SK-N-MC (cell line): ENCODE results near the gene QPCT.

Source experiments
- DNase-seq: peaks from one replicate; pipeline ENCODE4 v3.0.0-alpha.2; 2011; ENCODE audit warnings: low read depth, low spot score
- H3K27ac ChIP-seq: fragments of 200-600 bp; sonication (generic); 2 replicates; pipeline ENCODE4 v1.5.1; 2016; ENCODE audit warnings: mixed run types
- H3K36me3 ChIP-seq: fragments of 200-600 bp; sonication (generic); 2 replicates; pipeline ENCODE4 v1.6.1; 2017; ENCODE audit warnings: antibody characterized with exemption, low read length, mixed read lengths; ENCODE audit not compliant: insufficient read depth
- H3K4me3 ChIP-seq: fragments of 200-600 bp; sonication (generic); 2 replicates; pipeline ENCODE4 v1.5.1; 2016
- H3K9ac ChIP-seq: fragments of 200-600 bp; sonication (generic); 2 replicates; pipeline ENCODE4 v1.8.0; 2017; ENCODE audit warnings: mixed run types, mixed read lengths; ENCODE audit not compliant: insufficient read length
- H3K9me3 ChIP-seq: fragments of 200-600 bp; sonication (generic); 2 replicates; pipeline ENCODE4 v1.6.1; 2017; ENCODE audit warnings: low read depth, mild to moderate bottlenecking, antibody characterized with exemption, low read length, moderate library complexity, mixed read lengths
- EZH2 ChIP-seq: fragments of 200-600 bp; sonication (generic); IDR thresholded peaks from one replicate; pipeline ENCODE4 v1.6.1; 2017; ENCODE audit warnings: antibody characterized with exemption
- FOXP2 ChIP-seq: optimal IDR thresholded peaks from 2 replicates; pipeline ENCODE3; 2011; ENCODE audit warnings: mild to moderate bottlenecking, moderate library complexity; ENCODE audit not compliant: insufficient read depth; ENCODE audit errors: extremely low read length, control extremely low read depth
- POLR2AphosphoS5 ChIP-seq: IDR thresholded peaks from 2 replicates; pipeline ENCODE4 v1.6.1; 2012; ENCODE audit warnings: mild to moderate bottlenecking, low read depth, low read length, borderline replicate concordance

Gene QPCT

GRCh38 chr2:37361216-37361815 lies 16.9 kb downstream of the QPCT start:
- Histone ChIP-seq H3K9ac (no peak overlapping the region), H3K27ac (no peak overlapping the region), H3K9me3 (no peaks in the 10 kb centered on the region), H3K4me3 (no peak overlapping the region), H3K36me3 (no peaks in the 10 kb centered on the region)
- no peak for TF ChIP-seq FOXP2
- no peak for TF ChIP-seq EZH2
- TF ChIP-seq POLR2AphosphoS5, result no peak
- DNase-seq, result no peak

DNA sequence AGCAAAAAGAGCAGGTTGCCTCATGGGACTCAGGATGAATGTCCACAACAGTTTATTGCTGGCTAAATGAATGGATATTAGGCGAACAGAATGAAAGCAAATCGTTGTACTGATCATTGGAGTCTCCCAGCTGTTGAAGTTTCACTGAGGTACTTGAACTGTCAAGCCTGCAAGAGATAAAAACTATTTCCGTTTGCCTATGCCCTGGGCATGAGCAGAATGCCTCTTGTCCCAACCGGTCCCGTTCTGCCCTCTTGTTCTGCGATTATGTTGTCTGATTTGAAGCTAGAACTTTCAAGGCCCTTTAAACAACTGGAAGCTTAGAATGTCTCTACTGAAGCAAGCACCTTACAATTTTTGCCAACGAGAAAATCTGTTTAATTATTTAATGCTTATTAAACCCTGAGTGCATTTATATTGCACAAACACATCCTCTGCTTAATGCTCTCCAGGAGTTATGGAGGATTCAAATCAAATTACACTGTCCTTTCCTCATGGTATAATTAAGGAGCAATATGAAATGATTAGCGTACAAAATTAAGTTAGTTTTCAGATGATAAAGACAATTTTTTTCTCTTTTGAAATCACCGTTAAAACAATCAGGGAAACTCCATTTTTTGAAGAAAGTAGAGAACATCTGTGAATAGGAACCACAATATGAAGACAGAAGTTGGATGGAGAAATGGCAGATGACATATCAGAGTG lies 17.7 kb downstream of the QPCT start:
- no peak overlapping the region for H3K4me3 ChIP-seq
- no peaks in the 10 kb centered on the region for H3K9me3 ChIP-seq
- no peak overlapping the region for H3K9ac ChIP-seq
- no peaks in the 10 kb centered on the region for H3K36me3 ChIP-seq
- TF ChIP-seq FOXP2 (no peak), POLR2AphosphoS5 (no peak), EZH2 (no peak)
- no peak for DNase-seq
- H3K27ac ChIP-seq, result no peak overlapping the region

- Histone ChIP-seq H3K9ac (no peak overlapping the region), H3K4me3 (no peak overlapping the region), H3K27ac (no peak overlapping the region), H3K36me3 (no peaks in the 10 kb centered on the region), H3K9me3 (no peaks in the 10 kb centered on the region)
- no peak for DNase-seq
- no peak for TF ChIP-seq FOXP2
These were observed 19.9 kb downstream of the QPCT start for GRCh38 chr2:37364351-37364750.

DNA sequence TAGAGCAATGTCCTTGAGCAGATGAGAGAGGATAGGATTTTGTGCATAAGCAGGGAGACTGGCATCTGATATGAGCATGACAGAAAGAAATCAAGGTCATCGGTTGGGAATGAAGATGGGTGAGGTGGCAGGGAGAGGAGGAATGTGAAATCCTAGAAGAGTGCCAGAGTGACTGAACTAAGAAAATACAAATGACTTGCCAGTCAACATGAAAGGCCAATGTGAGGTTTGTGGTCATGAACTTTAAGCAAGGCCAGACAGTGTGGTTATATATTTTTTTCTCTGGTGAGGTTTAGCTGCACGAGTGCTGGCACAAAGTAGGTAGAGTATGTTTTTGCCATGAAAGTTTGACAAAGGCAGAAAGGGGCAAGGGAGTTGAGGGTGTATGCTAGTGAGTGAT lies 21.2 kb downstream of the QPCT start:
- Histone ChIP-seq H3K36me3 (no peaks in the 10 kb centered on the region), H3K9me3 (no peaks in the 10 kb centered on the region), H3K9ac (no peak overlapping the region), H3K4me3 (no peak overlapping the region), H3K27ac (no peak overlapping the region)
- DNase-seq, result no peak
- no peak for TF ChIP-seq EZH2
- TF ChIP-seq FOXP2, result no peak
- no peak for TF ChIP-seq POLR2AphosphoS5

- H3K4me3 ChIP-seq, result no peak overlapping the region
- no peaks in the 10 kb centered on the region for H3K36me3 ChIP-seq
- no peak for TF ChIP-seq POLR2AphosphoS5
- TF ChIP-seq FOXP2, result no peak
- TF ChIP-seq EZH2, result no peak
- H3K9ac ChIP-seq, result no peak overlapping the region
- no peak for DNase-seq
- H3K9me3 ChIP-seq, result no peaks in the 10 kb centered on the region
- no peak overlapping the region for H3K27ac ChIP-seq
These were observed 22.3 kb downstream of the QPCT start for GRCh38 chr2:37366773-37367172.

- Histone ChIP-seq H3K27ac (no peak overlapping the region), H3K4me3 (no peak overlapping the region), H3K36me3 (no peaks in the 10 kb centered on the region), H3K9me3 (no peaks in the 10 kb centered on the region), H3K9ac (no peak overlapping the region)
- no peak for TF ChIP-seq FOXP2
- no peak for DNase-seq
These were observed 22.9 kb downstream of the QPCT start for GRCh38 chr2:37367310-37367709.

DNA sequence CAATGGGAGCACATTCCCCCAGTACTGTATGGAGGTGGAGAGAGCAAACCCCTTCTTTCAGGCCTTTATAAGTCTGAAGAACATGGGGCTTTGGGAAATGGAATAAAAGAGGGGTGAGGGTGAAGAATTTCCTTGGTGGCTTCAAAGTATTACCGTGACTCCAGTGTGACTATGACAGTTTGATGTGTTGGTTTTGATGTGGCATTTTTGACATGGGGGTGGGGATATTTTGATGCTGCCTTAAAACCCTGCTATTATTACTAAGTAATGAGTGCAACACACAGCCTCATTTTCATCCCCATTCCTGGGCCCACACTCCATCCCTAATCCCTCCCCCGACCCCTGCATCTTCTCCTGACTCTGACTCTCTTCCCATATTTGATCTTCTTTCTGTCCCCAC lies 23.6 kb downstream of the QPCT start:
- Histone ChIP-seq H3K9me3 (no peaks in the 10 kb centered on the region), H3K9ac (no peak overlapping the region), H3K27ac (no peak overlapping the region), H3K36me3 (no peaks in the 10 kb centered on the region), H3K4me3 (no peak overlapping the region)
- no peak for DNase-seq
- TF ChIP-seq POLR2AphosphoS5 (no peak), EZH2 (no peak), FOXP2 (no peak)

DNA sequence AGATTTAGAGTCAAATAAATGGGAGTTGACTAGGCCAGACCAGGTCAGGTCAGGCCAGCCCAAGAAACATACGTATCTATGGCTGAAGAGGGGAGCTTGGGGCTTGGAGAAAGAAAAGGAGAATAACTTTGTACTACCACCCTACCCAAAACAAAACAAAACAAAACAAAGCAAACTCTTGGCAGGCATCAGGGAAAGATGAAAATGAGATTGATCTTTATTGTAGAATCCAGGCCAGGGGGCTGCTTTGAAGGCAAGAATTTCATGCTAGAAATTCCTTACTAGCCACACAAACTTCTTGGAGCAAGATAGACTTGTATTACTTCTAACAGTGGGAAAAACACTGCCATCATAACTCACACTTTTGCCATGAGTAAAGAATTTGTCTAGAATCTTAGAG lies 26.2 kb downstream of the QPCT start:
- H3K36me3 ChIP-seq, result no peaks in the 10 kb centered on the region
- H3K27ac ChIP-seq, result no peak overlapping the region
- no peak for DNase-seq
- no peaks in the 10 kb centered on the region for H3K9me3 ChIP-seq
- no peak overlapping the region for H3K9ac ChIP-seq
- no peak for TF ChIP-seq POLR2AphosphoS5
- TF ChIP-seq FOXP2, result no peak
- no peak for TF ChIP-seq EZH2
- H3K4me3 ChIP-seq, result no peak overlapping the region

GRCh38 chr2:37372000-37372399 lies 27.6 kb downstream of the QPCT start:
- no peaks in the 10 kb centered on the region for H3K36me3 ChIP-seq
- no peak overlapping the region for H3K27ac ChIP-seq
- H3K9me3 ChIP-seq, result no peaks in the 10 kb centered on the region
- no peak for TF ChIP-seq FOXP2
- TF ChIP-seq POLR2AphosphoS5, result no peak
- TF ChIP-seq EZH2, result no peak
- no peak overlapping the region for H3K4me3 ChIP-seq
- H3K9ac ChIP-seq, result no peak overlapping the region
- no peak for DNase-seq
